Fibroblast of villous mesenchyme (primary cell): ENCODE data around the gene VEGFA. TPM values are rescaled to one million over a fixed set of nuclear protein-coding genes. Genes with fewer than 3 reads are reported as not detected.
A peak's percentile ranks its signal among the peaks of the same experiment; 100 is the strongest.

Source experiments
- DNase-seq: peaks from one replicate; pipeline ENCODE4 v3.0.0-alpha.2; 2010; ENCODE audit warnings: low read depth
- H3K4me3 ChIP-seq: 2 replicates; pipeline ENCODE4 v1.5.1; 2011; ENCODE audit warnings: low read depth, mild to moderate bottlenecking, low read length
- total RNA-seq: library from RNA; depleted of rRNA; stranded (reverse); fragments of >200 nt; gene quantifications from 2 replicates; pipeline ENCODE4 v1.2.3, GENCODE V29; 2012
- TF ChIP-seq, protein P1 (sequence below): IDR thresholded peaks from 2 replicates; pipeline ENCODE4 v1.5.1; 2012; ENCODE audit warnings: low read depth, mild to moderate bottlenecking, low read length; ENCODE audit not compliant: insufficient read depth

VEGFA gene
- total RNA-seq, result 84.2 and 132 TPM in 2 replicates

GRCh38 chr6:43769526-43770371 is at the start of gene VEGFA:
VEGFA (plus strand) TSS chr6:43770211.
- TF ChIP-seq, protein P1, sequence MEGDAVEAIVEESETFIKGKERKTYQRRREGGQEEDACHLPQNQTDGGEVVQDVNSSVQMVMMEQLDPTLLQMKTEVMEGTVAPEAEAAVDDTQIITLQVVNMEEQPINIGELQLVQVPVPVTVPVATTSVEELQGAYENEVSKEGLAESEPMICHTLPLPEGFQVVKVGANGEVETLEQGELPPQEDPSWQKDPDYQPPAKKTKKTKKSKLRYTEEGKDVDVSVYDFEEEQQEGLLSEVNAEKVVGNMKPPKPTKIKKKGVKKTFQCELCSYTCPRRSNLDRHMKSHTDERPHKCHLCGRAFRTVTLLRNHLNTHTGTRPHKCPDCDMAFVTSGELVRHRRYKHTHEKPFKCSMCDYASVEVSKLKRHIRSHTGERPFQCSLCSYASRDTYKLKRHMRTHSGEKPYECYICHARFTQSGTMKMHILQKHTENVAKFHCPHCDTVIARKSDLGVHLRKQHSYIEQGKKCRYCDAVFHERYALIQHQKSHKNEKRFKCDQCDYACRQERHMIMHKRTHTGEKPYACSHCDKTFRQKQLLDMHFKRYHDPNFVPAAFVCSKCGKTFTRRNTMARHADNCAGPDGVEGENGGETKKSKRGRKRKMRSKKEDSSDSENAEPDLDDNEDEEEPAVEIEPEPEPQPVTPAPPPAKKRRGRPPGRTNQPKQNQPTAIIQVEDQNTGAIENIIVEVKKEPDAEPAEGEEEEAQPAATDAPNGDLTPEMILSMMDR, result peak; percentile 97
- H3K4me3 ChIP-seq, result peak within 1 kb of the TSS; percentile 95
- DNase-seq, result peak; percentile 91

- no peak for DNase-seq
- TF ChIP-seq, protein P1, result no peak
- H3K4me3 ChIP-seq, result no peak overlapping the region
Observed at GRCh38 chr6:43720999-43721398, 49.0 kb upstream of the VEGFA start.

- DNase-seq, result no peak
- TF ChIP-seq, protein P1, result no peak
- H3K4me3 ChIP-seq, result no peak overlapping the region
Observed at GRCh38 chr6:43722920-43723545, 47.0 kb upstream of the VEGFA start.

GRCh38 chr6:43723737-43724295 is 46.2 kb upstream of the VEGFA start:
- TF ChIP-seq, protein P1, result peak; percentile 64
- peak; percentile 77 for DNase-seq
- no peak overlapping the region for H3K4me3 ChIP-seq

DNA sequence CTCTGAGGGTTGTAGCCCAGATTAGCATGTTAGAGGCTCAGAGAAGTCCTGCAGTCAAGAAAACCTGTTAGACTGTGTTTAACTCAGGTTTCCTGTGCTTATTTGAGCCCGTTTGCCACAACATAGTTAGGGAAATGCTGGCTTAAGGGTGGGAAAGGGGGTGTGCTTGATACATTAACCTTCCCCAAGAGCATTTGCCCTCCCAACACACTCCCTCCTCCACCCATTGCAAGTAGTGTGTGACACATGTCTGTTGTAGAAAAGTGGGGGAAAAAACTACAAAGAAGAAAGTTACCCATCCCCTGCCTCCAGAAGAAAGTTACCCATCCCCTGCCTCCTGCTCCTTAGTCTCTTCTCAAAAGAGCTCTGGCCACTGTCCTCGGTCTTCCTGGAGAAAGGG is 45.7 kb upstream of the VEGFA start:
- TF ChIP-seq, protein P1, result no peak
- no peak overlapping the region for H3K4me3 ChIP-seq
- no peak for DNase-seq

GRCh38 chr6:43724914-43725642 is 44.9 kb upstream of the VEGFA start:
- TF ChIP-seq, protein P1, result no peak
- H3K4me3 ChIP-seq, result no peak overlapping the region
- peak; percentile 99 for DNase-seq
